Kidney epithelial cell (primary cell): ENCODE data around the gene EXOSC5. TPM values are rescaled to one million over a fixed set of nuclear protein-coding genes. Genes with fewer than 3 reads are reported as not detected.
"Not testable (repeated sequence)": the region's sequence is repeated elsewhere in the genome, so short reads cannot be mapped to it uniquely, and the experiment has no call there.

Experiments used
- DNase-seq: peaks from one replicate; pipeline ENCODE4 v3.0.0-alpha.2; 2010; ENCODE audit warnings: low read depth
- H3K27me3 ChIP-seq: 2 replicates; pipeline ENCODE4 v1.6.0; 2011; ENCODE audit warnings: low read length; ENCODE audit not compliant: control insufficient read depth, insufficient read depth
- H3K36me3 ChIP-seq: 2 replicates; pipeline ENCODE4 v1.5.1; 2011; ENCODE audit warnings: low read length; ENCODE audit not compliant: control insufficient read depth, insufficient read depth
- H3K4me3 ChIP-seq: 2 replicates; pipeline ENCODE4 v1.5.1; 2011; ENCODE audit warnings: low read depth, mild to moderate bottlenecking, control low read depth, low read length
- total RNA-seq: library from RNA; depleted of rRNA; stranded (reverse); fragments of >200 nt; gene quantifications from 2 replicates; pipeline ENCODE4 v1.2.3, GENCODE V29; 2015
- TF ChIP-seq, protein P1 (sequence below): IDR thresholded peaks from 2 replicates; pipeline ENCODE4 v1.5.1; 2011; ENCODE audit warnings: mild to moderate bottlenecking, moderate library complexity, low read length, control low read depth, inconsistent platforms; ENCODE audit not compliant: insufficient read depth, poor library complexity, severe bottlenecking

The EXOSC5 gene
- total RNA-seq, 1 donor from 2014 or later, result 27.0 TPM

DNA sequence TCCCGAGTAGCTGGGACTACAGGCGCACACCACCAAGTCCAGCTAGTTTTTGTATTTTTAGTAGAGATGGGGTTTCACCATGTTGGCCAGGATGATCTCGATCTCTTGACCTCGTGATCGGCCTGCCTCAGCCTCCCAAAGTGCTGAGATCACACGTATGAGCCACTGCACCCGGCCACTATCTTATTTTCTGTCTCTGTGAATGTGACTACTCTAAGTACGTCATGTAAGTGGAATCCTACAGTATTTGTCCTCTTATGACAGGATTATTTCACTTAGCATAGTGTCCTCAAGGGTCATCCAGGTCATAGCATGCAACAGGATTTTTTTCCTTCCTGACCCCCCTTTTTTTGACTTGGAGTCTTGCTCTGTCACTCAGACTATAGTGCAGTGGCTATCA, 25.6 kb downstream of the EXOSC5 start:
- DNase-seq, result no peak
- Histone ChIP-seq H3K4me3 (no peak overlapping the region), H3K36me3 (no peaks in the 10 kb centered on the region), H3K27me3 (no peaks in the 10 kb centered on the region)
- TF ChIP-seq, protein P1, sequence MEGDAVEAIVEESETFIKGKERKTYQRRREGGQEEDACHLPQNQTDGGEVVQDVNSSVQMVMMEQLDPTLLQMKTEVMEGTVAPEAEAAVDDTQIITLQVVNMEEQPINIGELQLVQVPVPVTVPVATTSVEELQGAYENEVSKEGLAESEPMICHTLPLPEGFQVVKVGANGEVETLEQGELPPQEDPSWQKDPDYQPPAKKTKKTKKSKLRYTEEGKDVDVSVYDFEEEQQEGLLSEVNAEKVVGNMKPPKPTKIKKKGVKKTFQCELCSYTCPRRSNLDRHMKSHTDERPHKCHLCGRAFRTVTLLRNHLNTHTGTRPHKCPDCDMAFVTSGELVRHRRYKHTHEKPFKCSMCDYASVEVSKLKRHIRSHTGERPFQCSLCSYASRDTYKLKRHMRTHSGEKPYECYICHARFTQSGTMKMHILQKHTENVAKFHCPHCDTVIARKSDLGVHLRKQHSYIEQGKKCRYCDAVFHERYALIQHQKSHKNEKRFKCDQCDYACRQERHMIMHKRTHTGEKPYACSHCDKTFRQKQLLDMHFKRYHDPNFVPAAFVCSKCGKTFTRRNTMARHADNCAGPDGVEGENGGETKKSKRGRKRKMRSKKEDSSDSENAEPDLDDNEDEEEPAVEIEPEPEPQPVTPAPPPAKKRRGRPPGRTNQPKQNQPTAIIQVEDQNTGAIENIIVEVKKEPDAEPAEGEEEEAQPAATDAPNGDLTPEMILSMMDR, result no peak

DNA sequence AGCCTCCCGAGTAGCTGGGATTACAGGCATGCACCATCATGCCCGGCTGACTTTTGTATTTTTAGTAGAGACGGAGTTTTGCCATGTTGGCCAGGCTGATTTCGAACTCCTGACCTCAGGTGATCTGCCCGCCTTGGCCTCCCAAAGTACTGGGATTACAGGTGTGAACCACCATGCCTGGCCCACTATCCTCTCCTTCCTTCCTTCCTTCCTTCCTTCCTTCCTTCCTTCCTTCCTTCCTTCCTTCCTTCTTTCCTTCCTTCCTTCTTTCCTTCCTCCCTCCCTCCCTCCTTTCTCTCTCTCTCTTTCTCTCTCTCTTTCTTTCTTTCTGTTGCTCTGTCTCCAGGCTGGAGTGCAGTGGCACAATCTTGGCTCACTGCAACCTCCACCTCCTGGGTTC, 26.0 kb downstream of the EXOSC5 start:
- DNase-seq, H3K36me3 ChIP-seq, H3K27me3 ChIP-seq: not testable (repeated sequence)

DNA sequence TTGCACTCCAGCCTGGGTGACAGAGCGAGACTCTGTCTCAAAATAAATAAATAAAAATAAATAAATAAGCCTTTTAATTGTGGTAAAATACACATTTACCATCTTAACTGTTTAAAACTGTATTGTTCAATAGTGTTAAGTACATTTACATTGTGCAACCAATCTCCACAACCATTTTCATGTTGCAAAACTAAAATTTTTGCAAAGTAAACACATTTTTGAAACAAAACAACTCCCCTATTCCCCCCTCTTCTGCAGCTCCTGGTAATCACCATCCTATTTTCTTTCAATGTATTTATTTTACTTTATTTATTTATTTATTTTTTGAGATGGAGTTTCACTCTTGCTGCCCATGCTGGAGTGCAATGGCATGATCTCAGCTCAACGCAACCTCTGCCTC, 27.4 kb downstream of the EXOSC5 start:
- Histone ChIP-seq H3K36me3 (no peaks in the 10 kb centered on the region), H3K4me3 (no peak overlapping the region), H3K27me3 (no peaks in the 10 kb centered on the region)
- no peak for DNase-seq
- TF ChIP-seq, protein P1, result no peak

More for the DNA sequence above, 26.0 kb downstream of the EXOSC5 start:
- not testable (repeated sequence) for H3K4me3 ChIP-seq

DNA sequence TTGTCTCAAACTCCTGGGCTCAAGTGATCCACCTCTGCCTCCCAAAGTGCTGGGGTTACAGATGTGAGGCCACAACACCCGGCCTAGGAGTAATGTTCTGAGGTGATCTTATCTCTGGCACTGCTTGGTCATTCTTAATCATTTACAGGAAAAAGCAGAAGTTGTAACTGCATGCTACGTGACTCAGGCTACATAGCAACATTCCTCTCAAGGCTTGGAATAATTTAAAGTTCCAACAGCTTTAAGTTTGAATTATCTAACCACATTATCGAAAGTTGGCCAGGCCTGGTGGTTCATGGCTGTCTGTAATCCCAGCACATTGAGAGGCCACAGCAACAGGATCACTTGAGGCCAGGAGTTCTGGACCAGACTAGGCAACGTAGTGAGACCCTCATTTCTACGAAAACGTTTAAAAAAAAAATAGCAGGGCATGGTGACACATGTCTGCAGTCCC, 29.3 kb downstream of the EXOSC5 start:
- Histone ChIP-seq H3K4me3 (no peak overlapping the region), H3K36me3 (no peaks in the 10 kb centered on the region), H3K27me3 (no peaks in the 10 kb centered on the region)
- DNase-seq, result peak; percentile 86
- TF ChIP-seq, protein P1, result no peak

DNA sequence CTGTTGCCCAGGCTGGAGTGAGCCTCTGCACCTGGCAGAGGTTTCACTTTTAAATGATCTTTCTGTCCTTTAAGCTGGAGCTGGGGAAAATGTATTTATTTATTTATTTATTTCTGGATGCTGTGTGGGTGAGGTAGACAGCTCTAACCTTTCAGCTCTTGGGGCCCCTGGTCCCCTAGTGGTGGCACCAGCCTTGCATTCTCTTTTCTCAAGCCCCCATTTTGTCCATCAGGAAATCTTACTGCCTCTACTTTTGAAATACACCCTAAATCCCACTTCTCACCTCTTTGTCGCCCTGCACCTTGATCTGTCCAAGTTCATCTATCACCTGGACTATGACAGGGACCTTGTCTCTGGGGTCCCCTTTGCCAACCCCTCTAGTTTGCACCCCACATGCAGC, 31.1 kb downstream of the EXOSC5 start:
- Histone ChIP-seq H3K36me3 (no peaks in the 10 kb centered on the region), H3K4me3 (no peak overlapping the region), H3K27me3 (no peaks in the 10 kb centered on the region)
- DNase-seq, result no peak
- TF ChIP-seq, protein P1, result peak; percentile 9

DNA sequence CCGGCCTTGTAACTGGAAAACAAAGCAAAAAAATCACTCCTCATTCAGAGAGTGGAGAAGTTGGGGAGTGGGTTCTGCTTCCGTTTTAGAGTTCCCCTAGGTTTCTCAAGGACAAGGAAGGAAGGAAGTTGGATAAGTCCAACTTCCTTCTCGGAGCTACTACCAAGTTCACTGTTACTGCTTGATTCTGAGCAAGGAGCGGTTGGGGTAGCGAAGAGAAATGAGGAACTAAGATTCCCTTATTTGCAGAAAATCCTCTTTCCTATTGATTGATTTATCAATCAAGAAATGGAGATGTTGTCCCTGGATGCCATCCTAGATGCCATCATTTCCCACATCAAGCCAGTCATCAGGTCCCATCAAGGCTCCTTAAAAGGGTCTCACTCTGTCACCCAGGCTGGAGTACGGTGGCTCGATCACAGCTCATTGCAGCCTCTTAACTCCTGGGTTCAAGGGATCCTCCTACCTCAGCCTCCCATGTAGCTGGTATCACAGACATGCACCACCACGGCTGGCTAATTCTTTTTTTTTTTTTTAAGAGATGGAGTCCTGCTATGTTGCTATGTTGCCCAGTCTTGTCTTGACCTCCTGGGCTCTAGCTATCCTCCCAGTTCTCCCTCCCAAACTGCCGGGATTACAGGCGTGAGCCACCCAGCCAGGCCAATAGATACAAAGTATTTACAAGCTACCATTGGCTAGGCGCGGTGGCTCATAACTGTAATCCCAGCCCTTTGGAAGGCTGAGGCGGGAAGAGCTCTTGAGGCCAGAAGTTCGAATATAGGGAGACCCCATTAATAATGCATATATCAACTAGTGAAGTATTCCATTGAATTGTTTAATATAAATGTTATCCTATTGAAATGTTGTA, 32.4 kb downstream of the EXOSC5 start:
- Histone ChIP-seq H3K36me3 (no peaks in the 10 kb centered on the region), H3K4me3 (peak overlapping the region; percentile 68), H3K27me3 (no peaks in the 10 kb centered on the region)
- TF ChIP-seq, protein P1, result no peak
- DNase-seq, result no peak
